DMS153 (cell line): ENCODE results near the gene PIF1.
"Not testable (repeated sequence)": the region's sequence is repeated elsewhere in the genome, so short reads cannot be mapped to it uniquely, and the experiment has no call there.

ENCODE experiments used
- DNase-seq: peaks from one replicate; lab custom pipeline; 2025; lab: John Stamatoyannopoulos, UW

PIF1 gene

DNA sequence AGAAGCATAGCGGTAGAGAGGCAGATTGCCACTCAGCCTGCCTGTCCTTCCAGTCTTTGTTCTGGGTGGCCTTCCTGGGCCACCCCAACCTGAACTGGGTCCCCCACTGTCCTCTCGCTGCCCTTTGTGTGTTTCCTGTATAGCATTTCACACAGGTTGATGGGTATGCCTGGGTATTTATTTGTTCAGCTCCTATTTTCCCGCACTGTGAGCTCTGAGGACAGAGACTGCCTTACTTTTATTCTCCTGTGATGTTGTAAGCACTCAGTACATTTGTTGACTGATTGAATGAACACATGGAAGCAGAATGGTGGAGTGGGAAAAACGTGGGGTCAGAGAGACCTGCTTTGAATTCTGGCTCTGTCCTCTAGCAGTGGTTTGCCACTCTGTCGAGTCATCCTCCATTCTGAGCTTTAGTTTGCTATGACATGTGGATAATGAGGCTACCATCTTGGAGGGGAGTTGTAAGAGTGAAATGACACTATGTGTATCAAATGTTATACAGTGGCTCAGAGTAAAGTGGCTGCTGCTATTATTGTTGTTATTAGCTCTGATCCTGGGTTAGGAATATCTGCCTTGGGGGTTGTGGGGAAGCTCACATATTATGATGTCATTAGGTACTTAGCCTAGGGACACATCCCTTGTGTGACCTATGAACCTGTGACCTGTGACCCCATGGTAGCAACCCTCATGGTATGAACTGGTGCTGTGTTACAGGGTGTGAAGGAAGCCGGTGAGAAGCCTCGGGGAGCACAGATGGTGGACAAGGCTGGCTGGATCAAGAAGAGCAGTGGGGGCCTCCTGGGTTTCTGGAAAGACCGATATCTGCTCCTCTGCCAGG is 22.6 kb upstream of the PIF1 start:
- DNase-seq = no peak

DNA sequence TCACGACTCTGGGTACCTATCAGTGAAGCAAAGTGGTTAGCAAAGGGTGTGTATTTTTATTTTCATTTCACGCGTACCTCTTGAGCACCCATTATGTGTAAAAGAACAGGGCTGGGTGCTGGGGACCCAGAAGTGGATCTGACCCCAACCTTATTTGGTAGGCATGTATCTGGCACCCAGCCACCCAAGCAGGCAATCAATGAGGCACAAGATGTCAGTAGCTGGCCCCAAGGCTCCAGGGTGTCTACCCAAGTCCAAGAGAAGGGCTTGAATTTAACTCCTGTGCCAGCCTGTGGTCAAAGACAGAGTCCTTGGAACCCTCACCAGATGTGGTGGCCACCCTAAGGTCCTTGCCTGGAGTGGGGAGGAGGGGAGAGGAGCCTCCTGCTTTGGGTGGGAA is 22.0 kb upstream of the PIF1 start:
- DNase-seq = no peak

DNA sequence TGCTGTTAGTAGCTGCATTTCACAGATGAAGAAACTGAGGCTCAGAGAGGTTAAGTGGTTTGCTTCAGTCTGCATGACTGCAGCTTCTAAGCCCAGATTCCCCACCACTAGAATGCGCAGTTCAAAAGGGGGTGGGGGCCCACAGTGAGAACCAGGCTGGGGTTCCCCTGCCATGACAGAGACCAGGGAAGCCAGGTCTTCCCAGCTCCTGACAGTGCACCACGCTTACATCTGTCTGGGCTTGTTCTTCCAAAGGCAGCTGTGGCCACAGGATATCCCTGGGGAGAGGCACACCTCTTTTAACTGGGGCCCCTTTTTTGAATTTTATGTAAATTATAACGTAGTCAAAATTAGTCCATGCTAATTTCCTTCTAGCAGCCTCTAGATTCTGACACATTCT is 21.6 kb upstream of the PIF1 start:
- DNase-seq = no peak

DNA sequence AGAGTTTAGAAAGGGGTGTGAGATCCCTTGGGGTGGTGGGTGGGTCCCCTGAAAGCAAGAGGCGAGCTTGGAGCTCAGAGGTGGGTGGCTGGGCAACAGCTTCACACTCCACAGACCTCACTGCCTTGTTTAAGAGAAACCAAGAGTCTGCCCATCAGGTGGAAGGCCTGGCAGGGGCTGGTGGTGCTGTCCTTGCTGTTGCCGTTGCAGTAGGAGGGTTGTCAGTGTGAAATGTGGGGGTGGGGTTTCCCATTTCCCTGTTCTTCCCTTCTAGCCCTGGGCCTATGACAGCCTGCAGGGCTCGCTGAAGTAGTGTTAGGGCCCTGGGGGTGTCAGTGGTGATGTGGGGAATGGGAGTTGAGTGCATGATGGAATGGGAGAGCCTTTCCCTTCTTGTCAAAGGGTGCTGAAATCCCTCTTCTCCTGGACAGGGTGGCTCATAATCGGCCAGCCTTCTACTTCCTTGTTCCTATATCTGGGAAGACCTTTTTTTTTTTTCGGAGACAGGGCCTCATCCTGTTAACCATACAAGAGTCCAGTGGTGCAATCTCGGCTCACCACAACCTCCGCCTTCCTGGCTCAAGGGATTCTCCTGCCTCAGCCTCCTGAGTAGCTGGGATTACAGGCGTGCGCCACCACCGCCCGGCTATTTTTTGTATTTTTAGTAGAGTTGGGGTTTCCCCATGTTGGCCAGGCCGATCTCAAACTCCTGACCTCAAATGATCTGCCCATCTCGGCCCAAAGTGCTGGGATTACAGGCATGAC is 20.6 kb upstream of the PIF1 start:
- no peak for DNase-seq

DNA sequence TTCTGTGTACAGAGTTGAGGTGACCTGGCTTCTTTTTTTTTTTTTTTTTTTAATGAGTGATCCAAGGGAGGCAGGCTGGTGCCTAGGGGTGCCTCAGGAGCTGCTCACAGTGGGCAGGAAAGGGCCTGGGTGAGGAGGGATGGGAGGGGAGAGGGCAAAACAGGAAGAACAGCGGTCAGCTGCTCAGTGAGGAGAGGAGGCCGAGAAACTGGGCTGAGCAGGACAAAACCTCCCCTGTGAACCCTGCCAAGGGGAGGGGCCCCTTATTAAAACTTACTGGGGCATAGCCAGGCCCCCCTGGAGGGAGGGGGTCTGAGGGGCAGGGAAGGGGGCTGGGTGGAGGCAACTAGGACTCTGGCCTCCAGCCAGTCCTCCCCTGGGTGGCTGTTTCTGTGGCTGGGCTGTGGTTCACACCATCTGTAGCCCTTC is 19.8 kb upstream of the PIF1 start:
- no peak for DNase-seq

DNA sequence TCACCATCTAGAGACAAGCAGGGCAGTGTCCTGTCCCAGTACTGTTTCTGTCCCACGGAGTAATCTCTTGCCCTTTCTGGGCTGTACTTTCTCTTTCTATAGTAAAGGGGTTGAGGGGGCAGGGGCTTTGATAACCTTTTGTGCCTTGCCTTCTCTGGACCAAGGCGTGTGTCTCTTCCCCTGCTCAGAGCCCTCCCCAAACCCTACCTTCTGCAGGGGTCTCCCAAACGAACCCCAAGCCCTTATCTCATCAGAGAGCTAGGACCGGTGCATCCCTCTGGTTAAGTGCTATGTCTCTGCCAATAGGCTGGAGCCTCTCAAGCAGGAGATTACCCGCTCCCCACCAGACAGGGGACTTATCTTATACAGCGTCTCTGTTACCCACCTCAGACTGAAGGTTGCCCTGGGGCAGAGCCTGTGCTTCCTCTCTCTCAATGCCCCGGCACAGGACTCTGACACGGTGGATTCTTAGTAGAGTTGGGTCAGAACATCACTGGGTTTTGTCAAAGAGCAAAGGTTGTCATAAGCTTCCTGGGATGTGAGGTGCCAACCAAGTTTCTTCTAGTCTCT is 19.2 kb upstream of the PIF1 start:
- DNase-seq = no peak

DNA sequence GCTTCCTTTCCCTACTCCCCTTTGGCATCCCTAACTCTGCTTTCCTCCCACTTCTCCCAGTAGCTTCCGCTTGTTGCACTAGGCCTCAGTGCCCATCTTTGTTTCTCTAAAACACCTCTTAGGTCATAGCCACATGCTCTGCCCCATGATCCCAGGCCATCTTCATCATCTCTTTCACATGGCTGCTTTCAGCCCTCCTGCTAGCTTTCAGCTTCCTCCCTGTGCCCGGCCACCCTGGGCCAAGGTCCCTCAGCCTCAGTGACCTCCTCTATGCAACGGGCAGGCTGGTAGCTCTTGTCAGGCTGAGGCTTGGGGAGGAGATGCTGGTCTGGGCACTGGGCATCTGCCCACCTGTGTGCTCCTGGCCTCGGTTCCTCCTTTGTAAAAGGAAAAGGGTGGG is 18.5 kb upstream of the PIF1 start:
- DNase-seq = no peak

DNA sequence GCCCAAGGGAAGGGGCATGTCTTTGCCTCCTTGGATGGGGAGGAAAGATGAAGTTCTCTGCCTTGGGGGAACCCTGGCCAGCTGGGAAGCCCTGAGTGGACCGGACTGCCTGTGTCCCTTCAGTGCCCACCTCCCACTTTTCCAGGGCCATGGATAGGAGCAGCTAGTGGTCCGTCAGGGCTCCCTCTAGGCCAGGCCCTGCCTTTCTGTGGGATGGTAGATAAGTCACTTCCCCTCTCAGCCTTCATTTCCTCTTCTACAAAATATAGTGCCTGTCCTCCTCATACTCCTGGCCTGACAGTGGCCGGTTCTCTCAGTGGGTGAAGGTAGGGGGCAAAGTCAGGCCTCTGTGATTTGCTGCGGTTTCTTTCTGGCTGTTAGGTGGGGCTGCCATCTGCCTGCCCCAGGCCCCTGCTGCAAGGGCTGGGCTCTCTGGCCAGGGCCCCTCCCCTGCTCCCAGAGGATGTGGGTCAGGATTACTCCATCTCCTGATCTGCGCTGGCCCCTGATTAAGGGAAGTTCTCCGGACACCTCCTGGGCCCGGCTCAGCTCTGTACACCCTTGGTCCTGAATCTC is 17.6 kb upstream of the PIF1 start:
- DNase-seq = no peak

DNA sequence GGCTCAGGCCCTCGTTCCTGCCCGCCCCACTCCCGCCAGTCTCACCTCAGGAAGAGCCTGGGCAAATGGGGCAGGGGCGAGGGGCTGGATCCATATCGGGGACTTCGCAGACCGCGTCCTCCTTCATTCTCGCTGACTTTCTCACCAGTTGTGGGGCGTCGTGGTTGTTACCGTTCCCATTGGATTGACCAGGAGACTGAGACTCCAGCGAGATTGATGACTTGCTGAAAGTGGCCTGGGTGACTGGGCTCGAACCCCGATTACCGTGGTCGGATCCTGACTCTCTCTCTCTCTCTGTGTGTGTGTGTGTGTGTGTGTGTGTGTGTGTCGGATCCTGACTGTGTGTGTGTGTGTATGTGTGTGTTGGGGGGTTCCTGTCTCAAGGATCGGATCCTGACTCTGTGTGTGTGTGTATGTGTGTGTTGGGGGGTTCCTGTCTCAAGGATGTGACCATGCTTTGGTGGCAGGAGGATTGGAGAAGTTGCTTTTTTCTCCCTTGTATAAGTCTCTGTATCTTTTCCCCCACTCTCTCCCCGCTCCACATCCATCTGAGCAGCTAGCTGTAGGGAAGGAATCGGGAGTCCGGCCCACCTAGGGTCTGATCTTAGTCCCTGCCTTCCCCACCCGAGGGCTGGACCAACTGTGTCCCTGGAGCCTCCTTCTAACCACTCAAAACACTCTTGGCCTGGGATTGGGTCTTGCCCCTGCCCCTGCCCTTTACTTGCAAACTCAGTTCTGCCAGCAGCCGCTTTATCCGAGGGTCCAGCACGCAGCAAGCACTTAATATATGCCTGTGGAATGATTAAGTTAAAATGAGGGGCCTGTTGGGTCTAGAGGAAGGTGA is 16.9 kb upstream of the PIF1 start:
- no peak for DNase-seq

DNA sequence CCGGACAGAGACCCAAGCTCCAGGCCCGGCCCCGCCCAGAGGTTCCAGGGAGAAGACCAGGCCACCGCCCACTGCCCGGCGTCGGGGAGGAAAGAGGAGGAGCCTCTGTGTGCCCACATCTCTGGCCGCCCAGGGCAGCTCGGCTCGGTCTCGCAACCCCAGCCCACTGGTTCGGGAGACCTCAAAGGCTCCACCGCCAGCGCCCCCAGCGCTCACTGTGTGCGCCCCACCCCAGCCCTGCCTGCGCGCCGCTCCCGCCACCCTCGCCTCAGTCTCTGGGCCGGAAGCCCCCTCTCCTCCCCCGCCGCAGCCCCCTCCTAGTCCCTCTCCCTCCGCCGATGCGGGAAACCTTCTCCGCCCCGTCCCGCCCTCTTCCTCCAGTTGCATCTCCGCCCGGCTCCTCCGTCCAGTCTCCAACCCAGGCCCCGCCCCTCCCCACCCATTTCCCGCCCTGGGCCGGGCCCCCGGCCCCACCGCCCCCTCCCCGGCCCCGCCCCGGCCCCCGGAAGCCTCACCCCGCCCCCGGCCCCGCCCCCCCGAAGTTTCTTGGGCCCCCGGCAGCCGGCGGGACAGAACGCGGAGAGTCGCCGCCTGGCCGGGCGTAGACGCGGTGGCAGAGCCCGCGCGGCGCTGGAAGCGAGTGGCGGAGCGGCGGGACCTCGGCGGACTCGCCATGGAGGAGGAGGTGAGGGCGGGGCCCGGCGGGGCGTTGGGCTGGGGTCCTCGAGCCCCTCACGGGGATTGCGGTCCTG is 16.1 kb upstream of the PIF1 start, which contains the start of gene PLEKHO2:
Gene PLEKHO2, plus strand, starts transcription at position 572 of the 752 bp plus-strand sequence. Its CDS starts 102 bp downstream, at position 674.
- DNase-seq = peak; percentile 38

DNA sequence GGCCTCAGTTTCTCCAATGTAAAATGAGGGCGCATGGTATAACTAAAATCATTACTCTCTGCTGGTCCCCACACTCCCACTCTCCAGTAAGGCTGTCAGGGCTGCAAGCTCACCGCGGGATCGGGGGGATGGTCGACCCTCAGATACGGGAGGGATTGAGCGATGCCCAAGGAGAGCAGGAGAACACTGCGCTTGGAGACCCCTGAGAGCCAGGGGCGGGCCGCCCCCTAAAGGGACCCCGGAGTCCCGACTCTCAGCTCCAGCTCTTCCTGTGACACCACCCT is 15.6 kb upstream of the PIF1 start:
- no peak for DNase-seq

DNA sequence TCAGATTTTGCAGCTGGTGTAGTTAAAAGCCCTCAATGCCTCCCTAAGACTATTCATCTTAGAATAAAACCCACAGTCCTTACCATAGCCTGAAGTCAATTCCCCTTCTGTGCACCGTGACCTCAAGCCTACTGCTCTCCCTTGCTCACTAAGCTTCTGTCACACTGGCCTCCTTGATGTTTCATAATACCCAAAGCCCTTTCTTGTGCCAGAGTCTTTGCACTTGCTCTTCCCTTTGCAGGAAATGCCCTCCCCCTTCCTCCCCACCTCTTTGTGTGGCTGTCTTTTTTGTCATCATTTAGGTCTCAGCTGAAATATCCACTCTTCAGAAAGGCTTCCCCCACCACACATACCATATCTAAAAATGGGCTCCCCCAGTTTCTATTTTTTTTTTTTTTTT is 12.1 kb upstream of the PIF1 start:
- no peak for DNase-seq

DNA sequence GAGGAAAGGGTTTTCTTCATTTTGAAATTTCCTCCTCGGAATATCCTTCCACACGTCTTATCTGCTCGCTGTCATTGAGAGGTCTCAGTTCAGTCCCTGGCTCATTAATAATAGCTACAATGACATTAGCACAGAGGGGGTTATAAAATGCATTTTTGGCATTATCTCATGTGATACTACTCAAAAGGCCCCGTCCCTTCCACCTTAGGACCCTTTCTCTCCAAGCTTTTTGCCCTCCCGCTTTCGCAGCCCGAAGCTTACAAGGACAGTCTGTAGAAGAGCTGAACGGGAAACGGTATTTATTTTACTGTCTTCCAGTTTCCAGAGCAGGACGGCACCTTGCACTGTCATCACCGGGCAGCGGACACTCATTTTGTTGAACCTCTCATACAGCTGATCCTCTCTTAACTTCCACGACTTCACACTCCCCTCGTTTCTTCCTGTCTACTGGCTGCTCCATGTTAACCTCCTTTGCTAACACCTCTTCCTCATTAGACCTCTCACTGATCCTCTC is 10.6 kb upstream of the PIF1 start:
- no peak for DNase-seq

DNA sequence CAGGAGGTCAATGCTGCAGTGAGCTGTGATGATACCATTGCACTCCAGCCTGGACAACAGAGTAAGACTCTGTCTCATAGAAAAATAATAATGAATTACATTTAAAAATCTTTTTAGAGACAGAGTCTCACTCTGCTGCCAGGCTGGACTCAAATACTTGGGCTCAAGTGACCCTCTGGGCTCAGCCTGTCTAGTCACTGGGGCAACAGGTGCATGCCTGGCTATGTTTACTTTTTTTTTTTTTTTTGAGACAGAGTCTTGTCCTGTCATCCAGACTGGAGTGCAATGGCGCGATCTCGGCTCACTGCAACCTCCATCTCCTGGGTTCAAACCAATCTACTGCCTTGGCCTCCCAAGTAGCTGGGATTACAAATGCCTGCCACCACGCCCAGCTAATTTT is 8.2 kb upstream of the PIF1 start:
- no peak for DNase-seq

DNA sequence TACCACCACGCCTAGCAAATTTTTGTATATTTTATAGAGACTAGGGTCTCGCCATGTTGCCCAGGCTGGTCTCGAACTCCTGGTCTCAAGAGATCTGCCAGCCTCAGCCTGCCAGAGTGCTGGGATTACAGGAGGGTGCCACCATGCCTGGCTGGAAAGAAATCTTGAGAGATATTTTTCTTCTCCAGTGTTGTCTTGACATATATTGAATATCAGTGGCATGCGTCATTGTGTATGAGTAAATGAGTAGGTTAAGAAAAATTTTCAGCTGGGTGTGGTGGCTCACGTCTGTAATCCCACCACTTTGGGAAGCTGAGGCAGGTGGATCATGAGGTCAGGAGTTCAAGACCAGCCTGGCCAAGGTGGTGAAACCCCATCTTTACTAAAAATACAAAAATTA is 3.5 kb upstream of the PIF1 start:
- no peak for DNase-seq

DNA sequence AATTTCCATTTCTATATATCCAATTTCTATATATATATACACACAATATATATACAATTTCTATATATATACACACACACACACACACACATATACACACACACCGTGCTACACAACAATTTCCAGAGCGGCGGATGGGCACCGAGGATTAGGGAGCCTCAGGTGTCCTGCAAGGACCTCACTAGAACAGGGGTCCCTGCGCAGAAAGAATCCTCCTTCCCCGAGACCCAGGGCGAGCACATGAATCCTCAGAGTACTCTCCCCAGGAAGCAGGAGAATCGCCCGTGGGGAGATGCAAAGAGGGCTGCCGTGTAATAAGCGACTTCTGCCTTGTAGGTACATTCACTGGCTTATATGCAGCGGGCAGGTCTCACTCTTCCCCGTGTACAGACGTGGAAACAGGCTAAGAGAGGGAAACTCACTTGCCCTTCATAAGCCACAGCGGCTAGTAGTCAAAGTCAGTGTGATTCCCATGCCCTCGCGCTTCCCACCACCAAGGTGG is 467 bp downstream of the PIF1 start:
- no peak for DNase-seq

DNA sequence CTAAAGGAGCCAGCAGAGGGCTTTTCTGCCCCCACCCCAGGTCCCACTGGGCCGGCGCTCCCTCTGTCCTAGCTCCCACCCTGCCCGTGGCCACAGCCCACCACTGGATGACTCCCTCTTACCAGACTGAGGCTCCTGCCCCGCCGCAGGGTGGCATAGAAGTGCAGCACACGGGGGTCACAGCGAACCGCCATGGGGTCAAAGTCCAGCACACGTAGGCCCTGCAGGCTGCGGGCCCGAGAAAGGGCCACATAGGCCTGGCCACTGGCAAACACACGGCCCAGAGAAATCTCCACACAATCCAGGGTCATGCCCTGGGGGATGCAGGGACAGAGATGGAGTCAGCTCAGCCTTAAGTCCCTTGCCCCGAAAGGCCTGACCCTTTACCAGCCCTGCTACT is 9.0 kb downstream of the PIF1 start:
- DNase-seq = no peak

DNA sequence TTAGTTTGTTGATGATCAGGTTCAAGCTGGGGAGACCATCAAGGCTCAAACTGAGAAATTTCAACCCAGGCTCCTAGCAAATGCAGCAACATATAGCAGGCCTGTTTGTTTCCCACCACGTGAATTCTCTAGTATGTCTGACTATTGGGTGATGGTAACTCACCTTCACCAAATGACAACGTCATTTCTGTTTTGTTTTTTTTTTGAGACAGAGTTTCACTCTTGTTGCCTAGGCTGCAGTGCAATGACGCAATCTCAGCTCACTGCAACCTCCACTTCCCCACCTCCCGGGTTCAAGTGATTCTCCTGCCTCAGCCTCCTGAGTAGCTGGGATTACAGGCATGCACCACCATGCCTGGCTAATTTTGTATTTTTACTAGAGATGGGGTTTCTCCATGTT is 10.5 kb downstream of the PIF1 start:
- not testable (repeated sequence) for DNase-seq

DNA sequence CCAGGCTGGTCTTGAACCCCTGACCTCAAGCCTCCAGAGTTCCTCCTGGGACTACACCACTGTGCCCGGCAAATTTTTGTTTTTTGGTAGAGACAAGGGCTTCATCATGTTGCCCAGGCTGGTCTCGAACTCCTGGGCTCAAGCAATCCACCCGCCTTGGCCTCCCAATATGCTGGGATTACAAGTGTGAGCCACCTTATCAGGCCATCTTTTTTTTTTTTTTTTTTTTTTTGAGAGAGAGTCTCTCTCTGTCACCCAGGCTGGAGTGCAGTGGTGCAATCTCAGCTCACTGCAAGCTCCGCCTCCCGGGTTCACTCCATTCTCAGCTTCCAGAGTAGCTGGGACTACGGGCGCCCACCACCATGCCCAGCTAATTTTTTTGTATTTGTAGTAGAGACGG is 11.2 kb downstream of the PIF1 start:
- DNase-seq = not testable (repeated sequence)

DNA sequence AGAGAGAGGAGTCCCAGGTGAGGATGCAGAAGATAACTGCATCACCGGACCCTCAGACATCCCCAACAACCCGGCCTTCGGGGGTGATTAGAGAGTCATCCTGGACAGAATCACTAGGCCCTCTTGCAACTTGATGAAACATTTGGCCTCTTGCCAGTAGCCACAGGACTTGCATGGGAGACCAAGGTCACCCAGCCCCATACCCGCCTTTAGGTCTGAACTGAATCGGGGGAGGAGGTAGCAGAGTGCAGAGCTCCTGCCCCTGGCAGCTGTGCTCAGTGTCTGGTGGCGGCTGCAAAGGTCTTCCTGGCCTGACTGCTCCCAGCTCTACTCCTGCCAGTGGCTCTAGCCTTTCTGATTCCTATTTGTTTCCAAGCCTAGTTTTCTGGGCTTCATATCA is 12.4 kb downstream of the PIF1 start:
- DNase-seq = no peak
